GM06990 (cell line): Measurements from ENCODE around the gene NFIA.
A peak's percentile ranks its signal among the peaks of the same experiment; 100 is the strongest.
"Not testable (repeated sequence)": the region's sequence is repeated elsewhere in the genome, so short reads cannot be mapped to it uniquely, and the experiment has no call there.

ENCODE experiments used
- DNase-seq: peaks from one replicate; pipeline ENCODE4 v3.0.0-alpha.2; 2011; ENCODE audit not compliant: insufficient read length; ENCODE audit errors: extremely low read depth
- H3K27me3 ChIP-seq: replicated peaks from 2 replicates; pipeline ENCODE4 v1.6.0; 2011; ENCODE audit warnings: low read length; ENCODE audit not compliant: control insufficient read depth, insufficient read depth
- H3K36me3 ChIP-seq: 2 replicates; pipeline ENCODE4 v1.5.1; 2011; ENCODE audit warnings: low read length; ENCODE audit not compliant: control insufficient read depth, insufficient read depth
- H3K4me3 ChIP-seq: replicated peaks from 2 replicates; pipeline ENCODE4 v1.5.1; 2011; ENCODE audit warnings: low read depth, mild to moderate bottlenecking, control low read depth, low read length
- CTCF ChIP-seq: IDR thresholded peaks from 2 replicates; pipeline ENCODE4 v1.5.1; 2011; ENCODE audit warnings: low read length, control low read depth, mild to moderate bottlenecking, inconsistent platforms; ENCODE audit not compliant: insufficient read depth, poor library complexity, severe bottlenecking

NFIA gene

GRCh38 chr1:61056196-61056572, 26.2 kb upstream of the NFIA start:
- no peaks in the 10 kb centered on the region; the same call in none of the 2 replicates for H3K27me3 ChIP-seq
- H3K4me3 ChIP-seq, result no peak overlapping the region
- H3K36me3 ChIP-seq, result no peaks in the 10 kb centered on the region
- no peak for DNase-seq
- no peak for TF ChIP-seq CTCF

DNA sequence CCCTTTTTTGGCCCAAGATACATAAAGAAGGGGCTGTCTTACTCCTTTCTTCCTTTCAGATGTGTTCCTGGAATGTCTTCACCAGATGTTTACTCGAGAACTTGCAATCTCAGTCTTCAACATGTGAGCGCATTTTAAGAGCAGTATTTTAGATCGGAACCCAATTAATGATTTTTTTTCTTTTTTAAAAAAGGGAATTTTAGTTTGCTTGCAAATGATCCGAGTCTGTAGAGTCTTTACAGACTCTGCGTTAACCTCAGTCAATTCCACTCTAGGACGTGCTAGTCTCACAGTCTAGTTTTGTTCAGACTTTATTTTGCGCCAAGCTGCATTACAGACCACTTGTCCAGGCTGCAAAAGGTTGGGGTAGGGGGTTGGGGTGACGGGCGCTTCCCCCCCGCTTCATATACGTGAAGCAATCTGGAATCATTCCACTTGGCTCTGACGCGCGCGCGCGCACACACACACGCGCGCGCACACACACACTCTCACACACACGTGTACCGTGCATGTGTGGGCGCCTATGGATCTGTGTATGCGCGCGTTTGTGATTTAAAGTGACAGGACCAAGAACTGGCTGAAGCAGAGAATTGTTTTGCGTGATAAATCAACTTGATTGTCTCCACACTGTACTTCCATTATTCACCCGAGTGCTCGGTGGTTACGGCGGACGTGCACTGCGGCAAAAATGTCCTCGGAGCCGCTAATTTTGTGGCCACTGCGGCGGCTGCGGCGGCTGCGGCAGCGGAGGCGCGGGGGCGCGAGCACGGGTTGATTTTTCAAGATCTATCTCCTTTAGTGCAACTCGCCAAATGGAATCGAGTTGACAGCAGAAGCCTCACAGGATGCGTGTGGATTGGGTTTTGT, 25.6 kb upstream of the NFIA start:
- no peak for DNase-seq
- Histone ChIP-seq H3K27me3 (no peaks in the 10 kb centered on the region; the same call in none of the 2 replicates), H3K4me3 (peak overlapping the region; percentile 46), H3K36me3 (no peaks in the 10 kb centered on the region)
- TF ChIP-seq CTCF, result no peak

DNA sequence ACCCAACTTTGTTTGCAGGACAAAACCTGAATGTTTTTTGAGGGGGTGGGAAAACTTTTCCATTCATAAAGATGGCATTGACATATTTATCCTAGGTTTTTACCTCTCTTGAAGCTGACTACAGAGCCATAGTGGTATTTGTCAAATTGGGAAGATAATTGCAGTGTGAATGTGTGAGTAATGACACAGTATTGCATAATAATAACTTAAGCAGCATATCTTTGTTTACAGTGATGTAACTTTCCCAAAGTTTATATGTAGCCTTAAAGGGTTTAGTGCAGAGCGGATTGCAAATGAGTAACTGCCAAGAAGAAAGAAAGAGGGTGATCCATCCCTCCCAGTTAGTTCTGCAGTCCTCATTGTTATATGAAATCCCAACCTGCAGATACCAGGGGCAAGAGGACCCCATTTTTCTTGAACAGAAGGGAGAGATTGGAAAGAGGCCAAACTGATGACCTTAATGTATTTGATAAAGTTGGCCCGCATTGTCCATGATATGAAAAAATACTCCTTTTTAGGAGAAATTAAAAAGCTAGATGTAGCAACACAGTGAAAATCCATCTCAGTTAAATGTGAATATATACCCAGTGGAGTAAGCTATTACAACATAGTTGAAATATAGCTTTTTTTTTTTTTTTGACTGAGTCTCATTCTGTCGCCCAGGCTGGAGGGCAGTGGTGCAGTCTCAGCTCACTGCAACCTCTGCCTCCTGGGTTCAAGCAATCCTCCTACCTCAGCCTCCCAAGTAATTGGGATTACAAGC, 23.7 kb upstream of the NFIA start:
- DNase-seq, result no peak
- no peaks in the 10 kb centered on the region for H3K36me3 ChIP-seq
- no peaks in the 10 kb centered on the region; the same call in 1 of the 2 replicates for H3K27me3 ChIP-seq
- no peak overlapping the region for H3K4me3 ChIP-seq
- no peak for TF ChIP-seq CTCF

GRCh38 chr1:61061601-61062000, 20.8 kb upstream of the NFIA start:
- DNase-seq, H3K27me3 ChIP-seq, H3K4me3 ChIP-seq, H3K36me3 ChIP-seq: not testable (repeated sequence)

DNA sequence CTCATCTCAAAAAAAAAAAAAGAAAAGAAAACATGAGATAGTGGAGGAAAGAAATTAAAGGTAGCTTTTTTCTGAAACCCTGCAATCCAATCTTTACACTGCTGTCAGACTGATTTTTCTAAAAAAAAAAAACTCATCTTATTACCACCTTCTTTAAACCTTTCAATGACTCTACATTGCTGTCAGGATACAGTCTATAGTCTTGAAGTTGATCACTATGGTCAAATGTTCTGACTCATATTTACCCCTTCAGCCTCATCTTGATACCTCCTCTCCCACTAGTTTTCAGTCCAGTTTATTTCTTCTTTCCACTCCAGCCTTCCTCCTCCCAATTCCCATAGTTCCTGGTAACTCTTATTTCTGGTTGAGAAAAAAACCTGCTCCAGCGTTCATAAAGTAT, 17.7 kb upstream of the NFIA start:
- Histone ChIP-seq H3K27me3 (no peaks in the 10 kb centered on the region), H3K4me3 (no peak overlapping the region), H3K36me3 (no peaks in the 10 kb centered on the region)
- no peak for TF ChIP-seq CTCF
- no peak for DNase-seq

GRCh38 chr1:61067446-61068019, 14.8 kb upstream of the NFIA start:
- no peak for DNase-seq
- no peaks in the 10 kb centered on the region for H3K27me3 ChIP-seq
- no peak for TF ChIP-seq CTCF
- no peak overlapping the region for H3K4me3 ChIP-seq
- H3K36me3 ChIP-seq, result no peaks in the 10 kb centered on the region
